HL-60 (cell line): Measurements from ENCODE around the gene TMEM255B.

Experiments
- DNase-seq, 2 experiments: peaks; one replicate each; pipeline ENCODE4 v3.0.0-alpha.2; 2010 to 2020; ENCODE audit warnings: low read depth in 1 of 2, low spot score in 1 of 2
- H3K27ac ChIP-seq: fragments of 250-450 bp; sonication (Bioruptor Pico); replicated peaks from 2 replicates; pipeline ENCODE4 v1.5.1; 2020; ENCODE audit warnings: mild to moderate bottlenecking, moderate library complexity
- H3K27me3 ChIP-seq: fragments of 250-450 bp; sonication (Bioruptor Pico); 2 replicates; pipeline ENCODE4 v1.5.1; 2021; ENCODE audit warnings: mild to moderate bottlenecking, moderate library complexity; ENCODE audit not compliant: insufficient read depth, poor library complexity, severe bottlenecking
- H3K4me3 ChIP-seq: replicated peaks from 2 replicates; pipeline ENCODE4 v1.5.1; 2011; ENCODE audit warnings: mild to moderate bottlenecking, control low read depth, low read length; ENCODE audit not compliant: insufficient read depth
- CTCF ChIP-seq: IDR thresholded peaks from one replicate; pipeline ENCODE4 v1.5.1; 2011; ENCODE audit warnings: low read length, control low read depth, inconsistent platforms; ENCODE audit not compliant: insufficient read depth
- GABPA ChIP-seq: IDR thresholded peaks from 2 replicates; pipeline ENCODE4 v1.6.1; 2012; ENCODE audit warnings: low read depth
- POLR2AphosphoS5 ChIP-seq: IDR thresholded peaks from 2 replicates; pipeline ENCODE4 v1.6.1; 2012; ENCODE audit warnings: low read depth
- REST ChIP-seq: IDR thresholded peaks from 2 replicates; pipeline ENCODE4 v1.6.1; 2012; ENCODE audit warnings: low read depth; ENCODE audit not compliant: insufficient replicate concordance
- SPI1 ChIP-seq: IDR thresholded peaks from 2 replicates; pipeline ENCODE4 v1.6.1; 2012; ENCODE audit warnings: low read depth, mild to moderate bottlenecking, borderline replicate concordance

Gene TMEM255B

DNA sequence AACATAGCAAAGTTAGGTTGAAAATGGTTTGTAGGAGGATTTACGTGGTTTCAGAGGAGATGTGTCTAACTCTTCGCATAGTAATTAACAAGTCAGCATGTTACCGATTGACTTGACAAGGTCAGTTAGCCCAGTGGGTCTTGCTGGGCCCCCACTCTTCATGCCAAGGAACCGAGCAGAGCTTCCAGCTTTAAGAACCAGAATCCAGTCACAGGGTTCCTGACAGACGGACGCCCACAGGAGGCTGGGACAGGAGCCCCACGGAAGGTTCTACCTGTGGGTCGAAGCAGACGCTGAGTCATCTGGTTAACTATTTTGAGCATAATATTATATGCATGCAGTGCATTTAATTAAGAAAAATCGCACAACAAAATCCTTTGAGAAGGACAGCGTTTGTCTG lies 3.5 kb downstream of the TMEM255B start:
- no peaks in the 10 kb centered on the region for H3K27me3 ChIP-seq
- TF ChIP-seq CTCF (no peak), REST (no peak), GABPA (no peak), POLR2AphosphoS5 (no peak), SPI1 (no peak)
- H3K4me3 ChIP-seq, result no peak overlapping the region
- no peak for DNase-seq
- no peak overlapping the region for H3K27ac ChIP-seq

DNA sequence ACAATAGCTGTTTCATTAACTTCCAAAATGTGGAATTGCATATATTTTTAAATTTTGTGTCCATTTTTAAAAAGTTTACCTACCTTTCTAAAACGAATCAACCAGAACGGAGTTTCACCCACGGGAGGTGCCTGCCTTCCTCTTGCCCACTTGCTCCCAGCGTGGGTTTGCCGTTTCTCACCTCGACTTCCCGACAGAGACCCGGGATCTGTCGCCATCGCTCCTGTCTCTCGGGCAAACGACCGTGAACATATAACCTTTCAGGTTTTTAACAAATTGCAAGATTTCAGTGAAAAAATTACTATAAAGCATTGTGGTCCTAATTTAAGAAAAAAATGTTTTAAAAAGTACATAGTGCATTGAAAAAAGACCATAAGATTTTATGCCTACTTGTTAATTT lies 4.2 kb downstream of the TMEM255B start:
- Histone ChIP-seq H3K4me3 (no peak overlapping the region), H3K27me3 (no peaks in the 10 kb centered on the region), H3K27ac (no peak overlapping the region)
- TF ChIP-seq REST (no peak), GABPA (no peak), CTCF (no peak), POLR2AphosphoS5 (no peak), SPI1 (no peak)
- DNase-seq, result no peak

DNA sequence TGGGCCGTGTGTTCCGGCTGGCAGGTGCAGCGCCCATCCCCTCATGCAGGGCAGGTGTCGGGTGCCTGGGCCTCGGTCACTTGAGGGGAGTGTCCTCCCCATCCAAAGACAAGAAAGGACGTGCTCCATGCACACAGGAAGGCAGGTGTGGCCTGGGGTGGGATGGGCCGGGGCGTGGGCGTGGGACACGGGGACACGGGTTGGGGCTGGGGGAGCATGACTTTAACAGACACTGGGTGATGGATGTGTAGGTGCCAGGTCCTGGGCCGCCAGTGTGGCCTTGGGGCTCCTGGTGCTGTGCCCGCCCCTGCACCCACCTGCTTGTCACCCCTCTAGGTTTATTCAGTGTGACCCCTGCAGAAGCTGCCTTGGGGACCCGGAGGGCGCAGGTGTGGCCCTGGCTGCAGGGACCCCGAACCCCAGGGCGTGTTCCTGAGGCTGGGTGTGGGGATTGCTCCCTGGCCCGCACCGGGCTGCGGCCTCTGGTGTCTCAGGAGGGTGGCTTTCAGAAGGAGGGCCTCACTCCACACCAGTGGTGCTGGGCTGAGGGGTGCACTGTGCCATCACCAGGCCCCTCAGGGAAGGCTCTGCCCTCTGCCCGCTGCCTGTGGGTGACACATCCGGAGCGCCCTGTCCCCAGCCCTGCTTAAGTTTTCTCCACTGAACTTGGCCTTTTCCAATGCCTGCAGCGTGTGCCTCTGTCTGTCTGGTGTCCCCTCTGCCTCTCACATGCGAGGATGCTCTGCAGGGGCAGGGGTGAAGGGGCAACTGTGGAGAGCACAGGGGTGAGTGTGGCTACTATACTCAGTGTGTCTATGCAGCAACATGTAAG lies 5.2 kb downstream of the TMEM255B start:
- no peak for DNase-seq
- Histone ChIP-seq H3K27ac (no peak overlapping the region), H3K27me3 (no peaks in the 10 kb centered on the region), H3K4me3 (no peak overlapping the region)
- no peak for TF ChIP-seq CTCF
- TF ChIP-seq SPI1, result no peak
- TF ChIP-seq POLR2AphosphoS5, result no peak
- no peak for TF ChIP-seq GABPA
- TF ChIP-seq REST, result no peak
